HG03196 (cell line): ENCODE measurements around the gene PYURF.

Experiments
- ATAC-seq: cut with Tn5 transposase; IDR thresholded peaks from one replicate; pipeline ENCODE4 v1.9.1; 2021; ENCODE audit not compliant: unreplicated experiment

The PYURF gene

GRCh38 chr4:88514557-88515511 lies 8.7 kb downstream of the PYURF start:
- no peak for ATAC-seq

DNA sequence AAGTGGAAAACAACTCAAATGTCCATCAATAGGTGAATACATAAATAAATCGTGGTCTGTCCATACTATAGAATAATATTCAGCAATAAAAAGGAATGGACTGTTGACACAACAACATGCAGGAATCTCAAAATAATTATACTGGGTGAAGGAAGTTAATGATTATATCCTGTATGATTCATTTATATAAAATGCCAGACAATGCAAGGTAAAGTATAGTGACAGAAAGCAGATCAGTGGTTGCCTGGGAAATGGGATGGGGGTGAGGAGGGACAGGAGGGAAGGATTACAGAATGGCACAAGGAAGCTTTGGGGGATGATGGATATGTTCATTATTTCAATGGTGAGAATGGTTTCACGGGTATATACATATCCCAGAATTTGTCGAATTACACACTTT lies 12.3 kb downstream of the PYURF start:
- ATAC-seq: no peak

GRCh38 chr4:88503344-88503743 lies 20.2 kb downstream of the PYURF start:
- no peak for ATAC-seq

DNA sequence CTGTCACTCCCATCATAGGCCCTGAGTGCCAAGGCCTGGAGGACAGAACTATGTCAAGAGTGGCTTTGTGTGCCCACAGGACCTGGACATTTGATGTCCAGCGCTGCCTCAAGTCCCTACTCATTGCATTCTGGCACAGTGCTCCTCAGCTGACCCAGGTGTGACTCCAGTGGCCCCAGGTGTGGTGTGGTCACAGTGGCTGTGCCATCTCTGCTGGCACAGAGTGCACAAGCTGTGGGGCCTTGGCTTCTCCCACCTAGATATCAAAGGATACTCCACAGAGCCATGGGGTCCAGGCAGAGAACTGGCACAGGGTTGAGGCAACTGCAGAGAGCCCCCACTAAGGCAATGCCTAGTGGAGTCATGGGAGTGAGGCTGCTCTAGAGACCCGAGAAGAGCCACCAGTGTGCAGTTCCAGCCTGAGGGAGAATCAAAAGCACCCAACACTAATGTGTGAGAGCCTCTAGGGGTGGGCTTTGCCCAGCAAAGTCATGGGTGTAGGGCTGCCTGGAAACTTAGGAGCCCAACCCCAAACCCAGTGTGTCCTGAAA lies 25.6 kb downstream of the PYURF start:
- no peak for ATAC-seq

GRCh38 chr4:88489100-88489761 lies 34.3 kb downstream of the PYURF start:
- no peak for ATAC-seq

DNA sequence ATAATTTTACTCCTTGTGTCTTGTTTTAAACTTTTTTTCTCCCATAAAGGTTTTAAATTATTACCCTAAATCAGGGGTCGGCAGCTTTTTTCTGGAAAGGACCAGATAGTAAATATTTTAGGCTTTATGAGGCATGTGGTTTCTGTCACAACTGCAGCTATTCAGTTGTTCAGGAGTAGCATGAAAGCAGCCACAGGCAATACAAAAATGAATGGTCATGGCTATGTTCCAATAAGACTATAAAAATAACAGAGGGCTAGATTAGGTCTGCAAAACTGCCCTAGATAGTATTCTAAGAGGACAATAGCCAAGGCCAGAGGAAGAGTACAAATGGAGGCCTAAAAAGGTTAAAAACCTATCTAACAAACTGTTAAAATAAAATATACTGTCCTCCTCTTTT lies 42.0 kb downstream of the PYURF start:
- ATAC-seq: no peak

- ATAC-seq: no peak
Measured at GRCh38 chr4:88478247-88478646, 45.3 kb downstream of the PYURF start.

- no peak for ATAC-seq
Measured at GRCh38 chr4:88477229-88477860, 46.2 kb downstream of the PYURF start.
